GM12878 (cell line): Measurements from ENCODE around the gene CCDC106. TPM values are rescaled to one million over a fixed set of nuclear protein-coding genes. Genes with fewer than 3 reads are reported as not detected.

Experiments used
- ATAC-seq: fragments of 200-7000 bp; cut with Tn5 transposase; 3 replicates; pipeline ENCODE4 v1.9.1; 2020; ENCODE audit warnings: mild to moderate bottlenecking, moderate library complexity
- BruUV-seq: library from RNA; stranded (reverse); fragments of 400-500 nt; replicated peaks from 2 replicates; lab custom pipeline; 2021; lab: Mats Ljungman, UMichigan
- CTCF ChIA-PET: fragments of 300-600 bp; sonication (Branson Sonifier 250); formaldehyde crosslinking; extraction: SDS; loops from one replicate; lab custom pipeline; 2021; ENCODE audit warnings: inconsistent platforms; lab: Yijun Ruan, JAX
- POLR2A ChIA-PET: fragments of 350-600 bp; formaldehyde crosslinking; extraction: SDS; loops from one replicate; lab custom pipeline; 2021; ENCODE audit warnings: inconsistent platforms; lab: Charles Lee
- RAD21 ChIA-PET: fragments of 300-600 bp; sonication (Branson Sonifier 250); formaldehyde crosslinking; loops from one replicate; lab custom pipeline; 2023; ENCODE audit warnings: antibody characterized with exemption; ENCODE audit not compliant: unreplicated experiment; lab: Charles Lee
- SMC1A ChIA-PET: fragments of 300-600 bp; sonication (Branson Sonifier 250); formaldehyde crosslinking; loops from one replicate; lab custom pipeline; 2023; ENCODE audit not compliant: unreplicated experiment, uncharacterized antibody; lab: Charles Lee
- DNase-seq: peaks from one replicate; pipeline ENCODE4 v3.0.0-alpha.2; 2011; ENCODE audit warnings: low read depth, low spot score
- FAIRE-seq: peaks from 3 replicates; lab custom pipeline; 2011; peaks lifted over from hg19 to GRCh38; lab: Jason Lieb, UNC
- H2AFZ ChIP-seq: 2 replicates; pipeline ENCODE4 v1.6.0; 2011; ENCODE audit warnings: low read depth, low read length, control low read depth; ENCODE audit not compliant: control insufficient read depth
- H3K27ac ChIP-seq: 2 replicates; pipeline ENCODE4 v1.5.1; 2011; ENCODE audit warnings: control low read depth; ENCODE audit not compliant: control insufficient read depth, insufficient read depth
- H3K27me3 ChIP-seq, 2 experiments: replicated peaks in 1 of 2; 2 replicates each; pipeline versions ENCODE4 v1.6.0 to v1.6.1; 2011; ENCODE audit warnings: low read length in 1 of 2; ENCODE audit not compliant: control insufficient read depth in 2 of 2, insufficient read depth in 2 of 2
- H3K36me3 ChIP-seq, 2 experiments: 2 replicates each; pipeline ENCODE4 v1.5.1; 2011; ENCODE audit warnings: low read length in 1 of 2; ENCODE audit not compliant: control insufficient read depth in 2 of 2, insufficient read depth in 2 of 2
- H3K4me1 ChIP-seq: 2 replicates; pipeline ENCODE4 v1.6.1; 2011; ENCODE audit warnings: mild to moderate bottlenecking, low read length, moderate library complexity, mixed read lengths; ENCODE audit not compliant: control insufficient read depth, insufficient read depth
- H3K4me2 ChIP-seq: 2 replicates; pipeline ENCODE4 v1.6.0; 2011; ENCODE audit warnings: control low read depth; ENCODE audit not compliant: control insufficient read depth, insufficient read depth
- H3K4me3 ChIP-seq: fragments of 200-600 bp; sonication (generic); 2 replicates; pipeline ENCODE4 v1.5.1; 2016
- H3K79me2 ChIP-seq: 2 replicates; pipeline ENCODE4 v1.6.0; 2011; ENCODE audit warnings: low read length; ENCODE audit not compliant: control insufficient read depth, insufficient read depth
- H3K9ac ChIP-seq: 2 replicates; pipeline ENCODE4 v1.8.0; 2011; ENCODE audit warnings: low read length, control low read depth, mixed read lengths; ENCODE audit not compliant: control insufficient read depth, insufficient read depth
- H3K9me3 ChIP-seq: replicated peaks from 3 replicates; pipeline ENCODE4 v1.5.1; 2011; ENCODE audit warnings: mild to moderate bottlenecking, low read length; ENCODE audit not compliant: control insufficient read depth, insufficient read depth
- H4K20me1 ChIP-seq: 2 replicates; pipeline ENCODE4 v1.6.0; 2011; ENCODE audit not compliant: control insufficient read depth, insufficient read depth
- BCL11A ChIP-seq: IDR thresholded peaks from 2 replicates; pipeline ENCODE4 v1.6.1; 2011; ENCODE audit warnings: low read depth, low read length
- CBFB ChIP-seq: IDR thresholded peaks from 2 replicates; pipeline ENCODE4 v1.6.1; 2016; ENCODE audit warnings: antibody characterized with exemption, low read depth
- EED ChIP-seq: sonication (generic); IDR thresholded peaks from 2 replicates; pipeline ENCODE4 v1.6.1; 2016; ENCODE audit warnings: antibody characterized with exemption, low read depth
- ETV6 ChIP-seq, 2 experiments: fragments of 450-650 bp in 1 of 2; IDR thresholded peaks in 1 of 2; conservative IDR thresholded peaks in 1 of 2; 2 replicates each; pipeline ENCODE4 v1.6.1; 2014; ENCODE audit warnings: antibody characterized with exemption in 1 of 2, borderline replicate concordance in 1 of 2, low read depth in 1 of 2, mild to moderate bottlenecking in 1 of 2, moderate library complexity in 1 of 2
- IKZF2 ChIP-seq, 2 experiments: fragments of 450-650 bp; IDR thresholded peaks; 2 replicates each; pipeline ENCODE4 v1.6.1; 2017; ENCODE audit warnings: mild to moderate bottlenecking in 2 of 2, moderate library complexity in 2 of 2
- KAT2A ChIP-seq: conservative IDR thresholded peaks from 2 replicates; pipeline ENCODE4 v1.6.1; 2011; ENCODE audit warnings: low read depth, low read length; ENCODE audit not compliant: control insufficient read depth
- MXI1 ChIP-seq: fragments of 150-350 bp; IDR thresholded peaks from 2 replicates; pipeline ENCODE4 v1.6.1; 2011; ENCODE audit warnings: low read depth, mild to moderate bottlenecking, inconsistent platforms, low read length, improper control_type of control experiment
- TBL1XR1 ChIP-seq: IDR thresholded peaks from 2 replicates; pipeline ENCODE4 v1.6.1; 2012; ENCODE audit warnings: low read depth, low read length, improper control_type of control experiment
- WRNIP1 ChIP-seq: IDR thresholded peaks from 2 replicates; pipeline ENCODE4 v1.6.1; 2011; ENCODE audit warnings: low read depth, low read length, improper control_type of control experiment, borderline replicate concordance
- ZNF384 ChIP-seq: IDR thresholded peaks from 2 replicates; pipeline ENCODE4 v1.6.1; 2012; ENCODE audit warnings: low read depth, mild to moderate bottlenecking, low read length, improper control_type of control experiment, borderline replicate concordance
- WGBS: methylation state at CpG from one replicate; pipeline ENCODE4 v1.1.6; 2016; ENCODE audit warnings: low lambda C conversion rate; ENCODE audit not compliant: insufficient replicate concordance, insufficient coverage; ENCODE audit errors: missing lambda C conversion rate; 5-methylcytosine and 5-hydroxymethylcytosine counted together
- in situ Hi-C: fragments of 300-500 bp; cut with MboI; formaldehyde crosslinking; loops from 9 replicates; pipeline ENCODE4 v1.14.3; 2018; ENCODE audit warnings: mixed read lengths
- intact Hi-C: fragments of 100-400 bp; cut with micrococcal nuclease; formaldehyde crosslinking; loops from one replicate; pipeline ENCODE4 v1.14.2; 2022; ENCODE audit not compliant: unreplicated experiment
- polyA plus RNA-seq, 11 experiments: library from polyadenylated mRNA; depleted of rRNA in 4 of 11; unstranded in 6 of 11; stranded (reverse) in 5 of 11; fragments of >200 nt; fragmentation: Nextera tagmentation in 4 of 11; fragmentation: Illumina TruSeq in 1 of 11; extraction: Ambion mirVana in 4 of 11; extraction: Trizol in 1 of 11; gene quantifications; 1 replicate in 1 of 11; 2 replicates in 10 of 11; pipeline versions ENCODE4 v1.2.1 to v1.2.3, GENCODE V29; 2011 to 2016; ENCODE audit warnings: inconsistent platforms in 2 of 11, missing spikeins in 2 of 11, low read depth in 1 of 11
- total RNA-seq, 4 experiments: library from RNA; depleted of rRNA in 3 of 4; stranded (reverse); fragments of >200 nt in 3 of 4; fragmentation: Illumina TruSeq in 1 of 4; extraction: Trizol in 1 of 4; gene quantifications; 2 replicates each; pipeline versions ENCODE4 v1.2.1 to v1.2.3, GENCODE V29; 2013 to 2021
- TF ChIP-seq, protein P1 (sequence below): fragments of 450-650 bp; IDR thresholded peaks from 2 replicates; pipeline ENCODE4 v1.6.1; 2017; ENCODE audit warnings: low read depth, mild to moderate bottlenecking, moderate library complexity
- TF ChIP-seq, protein P2 (sequence below): fragments of 450-650 bp; IDR thresholded peaks from 2 replicates; pipeline ENCODE4 v1.6.1; 2018; ENCODE audit warnings: borderline replicate concordance, mild to moderate bottlenecking; ENCODE audit not compliant: partially characterized antibody
- TF ChIP-seq, protein P3 (sequence below): IDR thresholded peaks from 2 replicates; pipeline ENCODE4 v1.6.1; 2012; ENCODE audit warnings: low read depth, low read length, improper control_type of control experiment
- TF ChIP-seq, protein P4 (sequence below): fragments of 450-650 bp; IDR thresholded peaks from 2 replicates; pipeline ENCODE4 v1.6.1; 2016; ENCODE audit warnings: mild to moderate bottlenecking

Gene CCDC106
- total and polyA plus RNA-seq, 10 of the 15 experiments (the other 5 are each of a cell fraction or from before 2014, with no cell fraction given) = 0.04 to 35.9 (median 19.8) TPM

DNA sequence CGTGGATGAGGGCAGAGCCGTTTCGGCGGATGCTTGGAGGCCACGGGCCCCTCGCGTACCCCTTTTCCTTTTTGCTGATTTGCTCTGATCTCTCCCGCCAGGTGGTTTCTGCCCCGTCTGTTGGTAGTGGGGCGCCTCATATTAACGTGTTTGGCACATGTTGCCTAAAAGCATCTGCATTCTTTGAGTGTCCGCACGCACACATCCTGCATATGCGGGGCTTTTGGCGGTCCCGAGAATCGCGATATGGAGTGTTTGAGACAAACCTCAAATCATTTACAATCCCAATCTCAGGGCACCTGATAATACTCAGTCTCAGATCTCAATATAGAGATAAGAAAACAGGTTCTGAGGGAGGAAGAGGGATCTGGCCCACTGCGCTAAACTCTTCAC is 7.6 kb downstream of the CCDC106 start (continued):
- TF ChIP-seq, protein P1, sequence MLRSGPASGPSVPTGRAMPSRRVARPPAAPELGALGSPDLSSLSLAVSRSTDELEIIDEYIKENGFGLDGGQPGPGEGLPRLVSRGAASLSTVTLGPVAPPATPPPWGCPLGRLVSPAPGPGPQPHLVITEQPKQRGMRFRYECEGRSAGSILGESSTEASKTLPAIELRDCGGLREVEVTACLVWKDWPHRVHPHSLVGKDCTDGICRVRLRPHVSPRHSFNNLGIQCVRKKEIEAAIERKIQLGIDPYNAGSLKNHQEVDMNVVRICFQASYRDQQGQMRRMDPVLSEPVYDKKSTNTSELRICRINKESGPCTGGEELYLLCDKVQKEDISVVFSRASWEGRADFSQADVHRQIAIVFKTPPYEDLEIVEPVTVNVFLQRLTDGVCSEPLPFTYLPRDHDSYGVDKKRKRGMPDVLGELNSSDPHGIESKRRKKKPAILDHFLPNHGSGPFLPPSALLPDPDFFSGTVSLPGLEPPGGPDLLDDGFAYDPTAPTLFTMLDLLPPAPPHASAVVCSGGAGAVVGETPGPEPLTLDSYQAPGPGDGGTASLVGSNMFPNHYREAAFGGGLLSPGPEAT = peak; percentile 72
- TF ChIP-seq IKZF2 (IDR thresholded peaks at IDR 0.05) (no peak), KAT2A (no peak), EED (no peak), CBFB (0 out of 2 replicates have a peak, but pooled peaks have one; percentile 12), ZNF384 (no peak)
- TF ChIP-seq, protein P2, sequence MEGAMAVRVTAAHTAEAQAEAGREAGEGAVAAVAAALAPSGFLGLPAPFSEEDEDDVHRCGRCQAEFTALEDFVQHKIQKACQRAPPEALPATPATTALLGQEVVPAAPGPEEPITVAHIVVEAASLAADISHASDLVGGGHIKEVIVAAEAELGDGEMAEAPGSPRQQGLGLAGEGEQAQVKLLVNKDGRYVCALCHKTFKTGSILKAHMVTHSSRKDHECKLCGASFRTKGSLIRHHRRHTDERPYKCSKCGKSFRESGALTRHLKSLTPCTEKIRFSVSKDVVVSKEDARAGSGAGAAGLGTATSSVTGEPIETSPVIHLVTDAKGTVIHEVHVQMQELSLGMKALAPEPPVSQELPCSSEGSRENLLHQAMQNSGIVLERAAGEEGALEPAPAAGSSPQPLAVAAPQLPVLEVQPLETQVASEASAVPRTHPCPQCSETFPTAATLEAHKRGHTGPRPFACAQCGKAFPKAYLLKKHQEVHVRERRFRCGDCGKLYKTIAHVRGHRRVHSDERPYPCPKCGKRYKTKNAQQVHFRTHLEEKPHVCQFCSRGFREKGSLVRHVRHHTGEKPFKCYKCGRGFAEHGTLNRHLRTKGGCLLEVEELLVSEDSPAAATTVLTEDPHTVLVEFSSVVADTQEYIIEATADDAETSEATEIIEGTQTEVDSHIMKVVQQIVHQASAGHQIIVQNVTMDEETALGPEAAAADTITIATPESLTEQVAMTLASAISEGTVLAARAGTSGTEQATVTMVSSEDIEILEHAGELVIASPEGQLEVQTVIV = no peak

DNA sequence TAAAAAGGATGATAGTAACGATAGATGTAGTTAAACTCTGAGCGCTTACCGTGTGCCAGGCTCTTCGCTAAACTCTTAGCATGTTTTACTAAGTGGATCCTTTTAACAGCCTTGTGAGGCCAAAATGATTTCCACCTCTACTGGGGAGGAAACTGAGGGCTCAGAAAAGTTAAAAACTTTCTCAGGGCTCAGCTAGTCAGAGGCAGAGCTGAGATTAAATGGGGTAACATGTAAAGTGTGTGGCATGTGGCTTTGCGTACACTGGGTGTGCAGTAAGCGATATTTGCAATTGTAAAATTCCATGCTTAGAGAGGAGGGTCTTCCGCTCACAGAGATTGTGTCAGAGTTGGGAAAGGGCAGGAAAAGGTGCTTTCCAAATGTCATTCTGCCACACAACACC is 8.5 kb downstream of the CCDC106 start:
- peaks cover 60% of the 10 kb centered on the region for H3K79me2 ChIP-seq
- H3K4me1 ChIP-seq = peaks cover 12% of the 10 kb centered on the region
- H3K36me3 ChIP-seq = peaks cover 5 to 27% of the 10 kb centered on the region in 2 experiments
- peak; percentile 83; the same call in 1 of the 2 replicates for TF ChIP-seq WRNIP1
- TF ChIP-seq, protein P1 = no peak
- TF ChIP-seq MXI1 = peak; percentile 37; the same call in 1 of the 2 replicates
- TF ChIP-seq BCL11A = no peak
- peak; percentile 35; the same call in 1 of the 2 replicates for TF ChIP-seq TBL1XR1
- TF ChIP-seq, protein P3, sequence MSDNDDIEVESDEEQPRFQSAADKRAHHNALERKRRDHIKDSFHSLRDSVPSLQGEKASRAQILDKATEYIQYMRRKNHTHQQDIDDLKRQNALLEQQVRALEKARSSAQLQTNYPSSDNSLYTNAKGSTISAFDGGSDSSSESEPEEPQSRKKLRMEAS = no peak
- TF ChIP-seq, protein P4, sequence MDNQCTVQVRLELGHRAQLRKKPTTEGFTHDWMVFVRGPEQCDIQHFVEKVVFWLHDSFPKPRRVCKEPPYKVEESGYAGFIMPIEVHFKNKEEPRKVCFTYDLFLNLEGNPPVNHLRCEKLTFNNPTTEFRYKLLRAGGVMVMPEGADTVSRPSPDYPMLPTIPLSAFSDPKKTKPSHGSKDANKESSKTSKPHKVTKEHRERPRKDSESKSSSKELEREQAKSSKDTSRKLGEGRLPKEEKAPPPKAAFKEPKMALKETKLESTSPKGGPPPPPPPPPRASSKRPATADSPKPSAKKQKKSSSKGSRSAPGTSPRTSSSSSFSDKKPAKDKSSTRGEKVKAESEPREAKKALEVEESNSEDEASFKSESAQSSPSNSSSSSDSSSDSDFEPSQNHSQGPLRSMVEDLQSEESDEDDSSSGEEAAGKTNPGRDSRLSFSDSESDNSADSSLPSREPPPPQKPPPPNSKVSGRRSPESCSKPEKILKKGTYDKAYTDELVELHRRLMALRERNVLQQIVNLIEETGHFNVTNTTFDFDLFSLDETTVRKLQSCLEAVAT = no peak
- TF ChIP-seq ETV6 (conservative IDR thresholded peaks at IDR 0.05 in 1 of 2, IDR thresholded peaks at IDR 0.05 in 1 of 2; ENCODE audit: borderline replicate concordance in 1 of 2, low read depth in 1 of 2) = no peak

More for the DNA sequence above, 8.5 kb downstream of the CCDC106 start:
- ChIA-PET RAD21 (interaction anchor here (0.7 to 2.3 kb wide), 5 partner anchors 15 to 153 kb away, joined by 4 to 14 read pairs (median 9); no protein-coding TSS in a partner anchor), CTCF (interaction anchor here (1.0 to 2.3 kb wide), 8 partner anchors 9 to 153 kb away, joined by 3 to 14 read pairs (median 6); partner anchors contain the start of gene CCDC106), POLR2A (interaction anchor here (0.5 to 2.0 kb wide), 8 partner anchors 15 to 474 kb away, joined by 3 to 7 read pairs (median 4); partner anchors contain the start of gene EPN1), SMC1A (interaction anchor here (0.7 to 3.2 kb wide), 10 partner anchors 9 to 154 kb away, joined by 3 to 15 read pairs (median 4); partner anchors contain the start of gene CCDC106)
- H2AFZ ChIP-seq = no peak overlapping the region
- H3K9me3 ChIP-seq = no peaks in the 10 kb centered on the region
- peak overlapping the region; percentile 98 for H3K9ac ChIP-seq
- DNase-seq = no peak
- no TSS peak for BruUV-seq
- H3K27me3 ChIP-seq = no peaks in the 10 kb centered on the region
- H3K4me2 ChIP-seq = peak overlapping the region; percentile 94
- H3K27ac ChIP-seq = peak overlapping the region; percentile 100
- 2% methylated on average over 7 of the region's 7 CpGs for WGBS
- peak overlapping the region; percentile 94 for H3K4me3 ChIP-seq
- no peak for ATAC-seq
- peaks cover 12% of the 10 kb centered on the region for H4K20me1 ChIP-seq
- in situ Hi-C loops (loop anchor here (10.0 to 25.0 kb wide), 2 partner anchors 1192 to 1519 kb away; partner anchors contain the start of genes CNOT3 and LENG9), intact Hi-C loops (no loop called here)
- no peak for FAIRE-seq
